HUES6 (cell line): ENCODE measurements around the gene FGFR2.

Source experiments
- H3K27ac ChIP-seq: 2 replicates; pipeline ENCODE4 v1.7.0; 2013; ENCODE audit warnings: low read depth, mild to moderate bottlenecking, low read length, inconsistent platforms
- H3K27me3 ChIP-seq: 2 replicates; pipeline ENCODE4 v1.6.1; 2013; ENCODE audit warnings: low read length; ENCODE audit not compliant: control insufficient read depth, insufficient read depth
- H3K36me3 ChIP-seq: 2 replicates; pipeline ENCODE4 v1.6.1; 2013; ENCODE audit warnings: low read length; ENCODE audit not compliant: control insufficient read depth, insufficient read depth
- H3K4me1 ChIP-seq: 2 replicates; pipeline ENCODE4 v1.6.1; 2013; ENCODE audit warnings: low read length; ENCODE audit not compliant: control insufficient read depth, insufficient read depth
- H3K4me3 ChIP-seq: 2 replicates; pipeline ENCODE4 v1.5.1; 2013; ENCODE audit warnings: low read depth, low read length
- H3K9ac ChIP-seq: one replicate; pipeline ENCODE4 v1.6.1; 2013; ENCODE audit warnings: mild to moderate bottlenecking, low read length
- H3K9me3 ChIP-seq: 2 replicates; pipeline ENCODE4 v1.6.1; 2013; ENCODE audit warnings: low read depth, low read length; ENCODE audit not compliant: control insufficient read depth, insufficient read depth

FGFR2 gene

DNA sequence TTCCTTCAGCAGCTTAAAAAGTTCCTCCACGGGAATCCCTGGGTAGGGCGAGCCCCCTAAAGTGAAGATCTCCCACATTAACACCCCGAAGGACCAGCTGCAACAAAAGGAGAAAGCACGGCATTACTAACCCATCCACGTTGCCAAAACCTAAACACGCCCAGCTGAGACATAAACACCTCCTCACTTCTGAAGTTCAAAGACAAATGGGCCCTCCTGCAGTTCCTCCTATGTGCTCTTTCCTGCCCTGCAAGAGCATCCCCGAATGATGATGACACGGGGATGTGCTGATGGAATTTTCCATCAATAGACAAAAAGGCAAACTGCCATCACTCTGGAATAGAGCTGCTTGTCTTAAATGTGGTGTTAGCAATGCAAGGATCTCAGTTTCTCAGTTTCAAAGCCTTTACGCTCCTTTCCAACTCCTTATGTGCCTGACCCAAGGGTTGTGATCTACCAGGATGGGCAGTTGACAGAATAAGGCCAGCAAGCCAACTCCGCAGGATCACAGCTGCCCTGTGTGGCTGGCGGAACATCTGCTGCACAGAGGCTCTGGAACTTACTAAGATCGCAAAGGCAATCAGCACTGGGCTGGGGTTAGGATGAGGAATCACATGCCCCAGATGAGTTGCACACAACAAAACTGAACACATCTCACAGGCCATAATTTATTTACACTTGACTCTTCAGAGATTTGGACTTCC is 112.7 kb downstream of the FGFR2 start:
- Histone ChIP-seq H3K36me3 (peaks cover 81% of the 10 kb centered on the region), H3K27me3 (no peaks in the 10 kb centered on the region), H3K4me1 (peaks cover 5% of the 10 kb centered on the region; the same call in 1 of the 2 replicates), H3K4me3 (no peak overlapping the region), H3K9me3 (no peaks in the 10 kb centered on the region), H3K9ac (no peak overlapping the region), H3K27ac (no peak overlapping the region)

DNA sequence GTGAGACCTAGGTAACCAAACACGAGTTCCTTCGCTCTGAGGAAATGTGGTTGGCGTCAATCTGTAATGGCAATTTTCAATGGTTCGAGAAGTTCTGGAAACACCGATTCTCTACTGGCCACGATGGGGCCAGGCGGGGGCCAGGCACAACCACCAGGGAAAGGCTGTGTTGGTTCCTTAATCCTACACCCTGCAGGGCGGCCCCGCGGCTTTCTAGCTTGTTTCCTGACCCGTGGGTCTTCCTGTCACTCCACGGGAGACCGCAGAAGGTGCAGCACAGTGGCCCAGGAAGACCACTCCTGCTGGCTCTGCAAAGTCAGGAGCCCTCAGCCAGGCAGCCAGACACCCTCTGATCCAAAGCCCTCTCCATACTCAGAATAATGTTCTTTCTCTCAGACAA is 113.4 kb downstream of the FGFR2 start:
- H3K4me3 ChIP-seq: no peak overlapping the region
- H3K4me1 ChIP-seq: peaks cover 5% of the 10 kb centered on the region; the same call in 1 of the 2 replicates
- H3K9ac ChIP-seq: no peak overlapping the region
- peaks cover 88% of the 10 kb centered on the region for H3K36me3 ChIP-seq
- no peaks in the 10 kb centered on the region for H3K9me3 ChIP-seq
- H3K27me3 ChIP-seq: no peaks in the 10 kb centered on the region
- H3K27ac ChIP-seq: no peak overlapping the region

DNA sequence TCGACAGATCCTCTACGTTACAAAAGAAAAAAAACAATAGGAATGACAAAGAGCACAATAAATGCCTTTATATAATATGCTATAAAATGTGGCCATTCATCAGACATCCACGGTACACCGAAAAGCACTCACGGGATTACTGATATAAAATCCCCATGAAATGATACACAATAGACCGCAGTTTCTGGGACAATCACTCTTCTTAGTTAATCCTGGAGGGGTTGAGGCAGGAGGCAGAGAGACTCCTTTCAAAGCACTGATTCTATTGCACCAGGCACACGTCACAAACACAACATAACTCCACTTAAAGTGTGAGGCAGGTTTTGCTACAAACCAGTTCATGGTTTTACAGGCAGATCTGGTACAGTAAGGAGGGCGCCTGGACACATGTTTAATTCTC is 113.8 kb downstream of the FGFR2 start:
- peaks cover 88% of the 10 kb centered on the region for H3K36me3 ChIP-seq
- H3K27me3 ChIP-seq: no peaks in the 10 kb centered on the region
- H3K4me3 ChIP-seq: no peak overlapping the region
- H3K9ac ChIP-seq: no peak overlapping the region
- H3K9me3 ChIP-seq: no peaks in the 10 kb centered on the region
- H3K27ac ChIP-seq: no peak overlapping the region
- H3K4me1 ChIP-seq: peaks cover 5% of the 10 kb centered on the region; the same call in 1 of the 2 replicates

DNA sequence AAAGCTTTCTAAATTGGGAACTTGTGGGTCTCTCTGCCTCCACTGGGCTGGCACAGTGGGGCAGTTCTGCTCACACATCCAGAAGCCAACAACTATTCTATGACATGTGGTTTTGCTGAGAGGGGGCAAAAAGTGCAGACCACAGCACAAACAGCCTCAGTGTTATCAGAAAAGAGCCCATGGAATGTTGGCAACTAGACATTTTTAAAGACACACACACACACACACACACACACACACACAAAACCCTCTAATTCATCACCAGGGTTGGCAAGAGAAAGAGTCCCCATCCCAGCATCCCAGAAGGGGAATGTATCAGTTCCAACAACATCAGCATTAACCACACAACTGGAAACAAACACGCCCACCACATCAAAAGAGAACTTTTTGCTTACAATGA is 117.1 kb downstream of the FGFR2 start:
- Histone ChIP-seq H3K9ac (no peak overlapping the region), H3K27me3 (no peaks in the 10 kb centered on the region), H3K9me3 (no peaks in the 10 kb centered on the region), H3K4me1 (peaks cover 5% of the 10 kb centered on the region; the same call in 1 of the 2 replicates), H3K36me3 (peaks cover 76% of the 10 kb centered on the region), H3K27ac (no peak overlapping the region), H3K4me3 (no peak overlapping the region)

DNA sequence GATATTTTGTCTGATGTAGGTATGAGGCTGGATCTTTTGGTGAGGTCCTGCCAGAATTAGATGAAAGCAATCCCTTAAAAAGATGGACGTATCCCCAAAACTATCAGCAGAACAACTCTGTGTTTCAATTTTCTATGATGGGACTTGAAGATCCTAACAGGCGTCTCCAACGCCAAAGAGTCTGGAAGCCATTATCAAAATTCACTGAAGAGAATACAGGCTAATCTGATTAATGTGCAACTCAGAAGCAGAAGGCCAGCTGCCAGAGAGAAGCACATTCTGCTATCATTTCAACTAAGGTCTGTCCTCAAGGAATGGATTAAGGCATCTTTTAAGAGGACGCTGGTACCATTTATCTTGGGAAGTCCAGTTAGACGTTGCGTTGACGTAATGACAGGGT is 119.7 kb downstream of the FGFR2 start:
- Histone ChIP-seq H3K4me3 (no peak overlapping the region), H3K9ac (no peak overlapping the region), H3K27me3 (no peaks in the 10 kb centered on the region), H3K4me1 (no peaks in the 10 kb centered on the region), H3K27ac (no peak overlapping the region), H3K36me3 (peaks cover 51% of the 10 kb centered on the region), H3K9me3 (no peaks in the 10 kb centered on the region)

DNA sequence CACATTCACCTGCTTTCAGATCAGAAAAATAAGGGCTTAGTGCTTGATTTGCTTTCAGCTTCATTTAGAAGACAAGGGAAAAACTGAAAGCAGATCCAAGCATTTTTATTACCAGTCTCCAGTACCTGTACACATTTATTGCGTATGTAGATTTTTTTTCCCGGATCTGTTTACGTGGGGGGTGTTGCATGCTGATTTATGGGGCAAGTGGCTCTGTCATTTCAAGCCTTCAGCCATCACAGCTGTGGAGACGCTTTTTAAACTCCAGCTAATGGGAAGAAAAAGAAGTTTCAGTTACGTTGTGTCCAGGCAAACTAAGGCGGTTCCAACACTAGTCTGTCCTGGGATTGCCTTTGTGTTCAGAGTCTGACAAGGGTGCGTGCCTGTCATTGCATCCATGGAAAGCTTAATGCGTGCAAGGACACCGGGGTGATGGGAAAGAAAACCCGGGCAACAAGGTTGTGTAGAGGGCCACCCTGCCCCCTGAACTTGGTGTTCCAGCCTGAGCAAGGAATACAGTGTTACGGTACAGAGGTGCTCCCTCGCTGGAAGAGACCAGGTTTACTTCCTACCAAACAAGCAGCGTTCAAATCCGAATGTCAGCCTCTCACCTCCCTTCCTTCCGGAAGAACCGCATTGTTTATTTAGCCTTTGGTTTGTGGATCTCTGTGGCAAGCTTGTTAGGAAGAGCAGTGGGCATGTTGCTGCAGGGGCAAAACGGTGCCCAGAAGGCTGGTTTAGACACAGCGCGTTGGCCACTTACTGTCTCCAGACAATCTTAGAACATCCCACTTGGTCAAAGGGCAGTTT is 128.2 kb downstream of the FGFR2 start:
- H3K27me3 ChIP-seq: no peaks in the 10 kb centered on the region
- no peaks in the 10 kb centered on the region for H3K36me3 ChIP-seq
- H3K4me1 ChIP-seq: 0 out of 2 replicates have a peak, but pooled peaks cover 4% of the 10 kb centered on the region
- H3K9ac ChIP-seq: no peak overlapping the region
- H3K9me3 ChIP-seq: no peaks in the 10 kb centered on the region
- no peak overlapping the region for H3K4me3 ChIP-seq
- H3K27ac ChIP-seq: no peak overlapping the region

DNA sequence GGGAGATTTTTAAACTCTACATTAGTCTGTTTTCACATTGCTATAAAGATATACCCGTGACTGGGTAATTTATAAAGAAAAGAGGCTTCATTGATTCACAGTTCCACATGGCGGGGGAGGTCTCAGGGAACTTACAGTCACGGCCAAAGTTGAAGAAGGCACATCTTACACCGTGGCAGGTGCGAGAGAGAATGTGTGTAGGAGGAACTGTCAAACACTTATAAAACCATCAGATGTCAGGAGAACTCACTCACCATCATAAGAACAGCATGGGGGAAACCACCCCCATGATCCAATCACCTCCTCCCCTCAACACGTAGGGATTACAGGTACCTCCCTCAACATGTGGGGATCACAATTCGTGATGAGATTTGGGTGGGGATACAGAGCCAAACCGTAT is 129.5 kb downstream of the FGFR2 start:
- H3K36me3 ChIP-seq: no peaks in the 10 kb centered on the region
- no peak overlapping the region for H3K4me3 ChIP-seq
- H3K9me3 ChIP-seq: no peaks in the 10 kb centered on the region
- no peaks in the 10 kb centered on the region for H3K27me3 ChIP-seq
- no peak overlapping the region for H3K27ac ChIP-seq
- H3K9ac ChIP-seq: no peak overlapping the region
- H3K4me1 ChIP-seq: peaks cover 9% of the 10 kb centered on the region; the same call in 1 of the 2 replicates

DNA sequence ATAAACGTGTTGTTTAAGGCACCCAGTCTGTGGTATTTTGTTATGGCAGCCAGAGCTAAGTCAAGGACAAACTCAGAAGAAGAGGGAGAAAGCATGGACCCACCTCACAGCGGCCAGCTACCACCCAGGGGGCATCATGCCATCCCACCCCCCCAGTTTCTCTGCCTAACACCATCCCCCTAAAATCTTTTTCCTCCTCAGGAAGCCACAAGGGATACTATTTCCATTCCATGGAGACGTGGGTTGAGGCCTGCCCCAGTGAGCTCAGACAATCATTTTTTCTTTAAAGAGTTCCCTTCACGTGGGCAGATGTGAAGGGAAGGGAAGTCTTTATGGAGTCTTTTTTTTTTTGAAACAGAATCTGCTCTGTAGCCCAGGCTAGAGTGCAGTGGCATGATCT is 131.8 kb downstream of the FGFR2 start:
- H3K27me3 ChIP-seq: no peaks in the 10 kb centered on the region
- H3K9ac ChIP-seq: no peak overlapping the region
- H3K27ac ChIP-seq: no peak overlapping the region
- H3K4me1 ChIP-seq: peaks cover 6% of the 10 kb centered on the region; the same call in 1 of the 2 replicates
- H3K4me3 ChIP-seq: no peak overlapping the region
- no peaks in the 10 kb centered on the region for H3K9me3 ChIP-seq
- H3K36me3 ChIP-seq: no peaks in the 10 kb centered on the region

DNA sequence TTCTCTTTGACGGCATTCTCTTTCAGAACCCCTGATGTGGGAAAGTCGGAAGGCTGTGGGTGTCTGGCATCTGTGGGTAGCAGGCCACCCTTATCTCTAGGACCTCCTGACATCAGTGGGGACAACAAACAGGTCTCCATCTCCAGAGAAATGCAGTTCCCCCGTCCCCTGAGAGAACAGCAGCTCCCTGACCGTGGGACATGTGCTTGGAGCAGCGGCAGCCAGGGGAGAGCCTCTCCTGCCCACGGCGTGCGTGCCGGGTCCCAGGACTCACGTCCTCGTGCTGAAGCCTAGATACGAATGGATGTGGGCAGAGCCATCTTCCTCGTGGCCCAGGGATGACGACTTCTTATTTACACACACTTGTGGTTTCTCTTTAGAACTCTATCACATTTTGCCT is 133.0 kb downstream of the FGFR2 start:
- Histone ChIP-seq H3K9me3 (no peaks in the 10 kb centered on the region), H3K27ac (no peak overlapping the region), H3K4me3 (no peak overlapping the region), H3K4me1 (peaks cover 13% of the 10 kb centered on the region), H3K36me3 (no peaks in the 10 kb centered on the region), H3K27me3 (no peaks in the 10 kb centered on the region), H3K9ac (no peak overlapping the region)

DNA sequence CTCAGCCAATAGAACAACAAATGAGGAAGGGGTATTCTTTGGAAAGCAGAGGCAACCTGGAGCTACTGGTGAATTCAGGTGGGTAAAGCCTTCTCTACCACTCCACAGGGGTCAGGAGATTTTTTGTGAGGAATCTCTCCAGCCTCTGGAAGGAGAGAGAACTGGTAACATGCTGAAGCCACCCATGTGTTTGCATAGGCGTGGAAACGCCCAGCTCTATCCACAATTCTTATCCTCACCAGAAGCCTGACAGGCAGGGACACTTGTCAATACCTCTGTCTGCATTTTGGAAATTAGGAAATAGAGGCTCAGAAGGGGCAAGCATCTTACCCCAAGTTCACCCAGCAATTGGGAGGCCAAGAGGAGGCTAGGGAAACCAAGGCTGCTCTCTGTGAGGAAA is 133.7 kb downstream of the FGFR2 start:
- Histone ChIP-seq H3K4me1 (peaks cover 20% of the 10 kb centered on the region), H3K27me3 (no peaks in the 10 kb centered on the region), H3K4me3 (no peak overlapping the region), H3K27ac (no peak overlapping the region), H3K9me3 (no peaks in the 10 kb centered on the region), H3K9ac (no peak overlapping the region), H3K36me3 (no peaks in the 10 kb centered on the region)

DNA sequence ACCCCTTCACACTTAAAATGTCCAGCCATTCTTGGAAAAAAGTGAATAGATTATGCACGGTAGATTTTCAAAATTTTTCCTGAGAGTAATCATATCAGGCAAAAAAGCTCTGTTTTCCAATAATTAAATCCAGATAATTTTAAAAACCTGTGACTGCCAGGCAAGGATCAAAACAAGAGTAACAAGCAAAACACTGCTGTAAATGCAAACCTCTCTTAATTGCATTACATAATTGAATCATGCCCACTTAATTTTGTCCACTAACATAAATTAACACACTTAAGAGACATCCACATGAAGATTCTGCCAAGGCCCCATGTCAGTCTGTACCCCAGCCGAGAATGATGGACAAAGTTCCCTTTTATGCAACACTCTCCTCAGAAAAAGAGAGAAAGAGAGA is 135.3 kb downstream of the FGFR2 start:
- Histone ChIP-seq H3K36me3 (no peaks in the 10 kb centered on the region), H3K4me3 (no peak overlapping the region), H3K4me1 (peaks cover 31% of the 10 kb centered on the region), H3K9ac (no peak overlapping the region), H3K27me3 (no peaks in the 10 kb centered on the region), H3K27ac (no peak overlapping the region), H3K9me3 (no peaks in the 10 kb centered on the region)
